T-helper 1 cell (primary cell): ENCODE data around the gene ATOH7.
"Not testable (repeated sequence)": the region's sequence is repeated elsewhere in the genome, so short reads cannot be mapped to it uniquely, and the experiment has no call there.

ENCODE experiments used
- DNase-seq, 5 donors: peaks; one replicate each; pipeline ENCODE4 v3.0.0-alpha.2; 2012 to 2020
- total RNA-seq, 4 donors: gene quantifications; one replicate each; lab custom pipeline; 2026; lab: John Stamatoyannopoulos, UW

Gene ATOH7
- 0 reads per million in 4 donors for total RNA-seq

DNA sequence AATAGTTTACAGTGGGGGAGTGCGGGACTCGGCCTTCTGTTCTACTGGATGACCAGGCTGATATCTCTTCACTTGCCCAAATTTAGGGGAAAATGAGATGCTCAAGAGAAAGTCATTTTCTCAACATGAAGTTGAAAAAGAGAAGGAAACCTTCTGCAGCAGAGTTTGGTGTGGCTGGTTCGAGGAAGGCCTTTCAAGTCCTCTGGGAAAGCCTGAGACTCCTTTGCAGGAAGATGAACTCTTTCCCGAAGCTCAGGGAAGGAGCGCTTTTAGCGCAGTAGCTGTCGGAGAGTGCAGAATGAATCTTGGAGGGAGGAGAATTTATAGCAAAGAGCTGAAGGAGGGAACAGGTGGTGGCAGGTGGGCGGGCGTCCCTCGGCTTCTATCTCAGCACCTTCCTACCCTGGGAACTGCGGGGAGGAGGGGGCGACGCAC, at the start of gene ATOH7:
TSS of gene ATOH7 (minus strand) at position 297 of the 435 bp plus-strand sequence. CDS start 436 bp downstream, outside the sequence.
- DNase-seq: no peak

GRCh38 chr10:68280758-68281157, 48.8 kb upstream of the ATOH7 start:
- no peak for DNase-seq

GRCh38 chr10:68278906-68279753, 47.2 kb upstream of the ATOH7 start:
- not testable (repeated sequence) for DNase-seq

DNA sequence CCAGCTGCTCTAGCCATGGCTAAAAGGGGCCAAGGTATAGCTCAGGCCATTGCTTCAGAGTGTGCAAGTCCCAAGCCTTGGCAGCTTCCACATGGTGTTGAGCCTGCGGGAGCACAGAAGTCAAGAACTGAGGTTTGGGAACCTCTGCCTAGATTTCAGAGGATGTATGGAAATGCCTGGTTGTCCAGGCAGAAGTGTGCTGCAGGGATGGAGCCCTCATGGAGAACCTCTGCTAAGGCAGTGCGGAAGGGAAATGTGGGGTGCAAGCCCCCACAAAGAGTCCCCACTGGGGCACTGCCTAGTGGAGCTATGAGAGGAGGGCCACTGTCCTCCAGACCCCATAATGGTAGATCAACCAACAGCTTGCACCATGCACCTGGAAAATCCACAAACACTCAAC, 45.9 kb upstream of the ATOH7 start:
- DNase-seq: not testable (repeated sequence)

DNA sequence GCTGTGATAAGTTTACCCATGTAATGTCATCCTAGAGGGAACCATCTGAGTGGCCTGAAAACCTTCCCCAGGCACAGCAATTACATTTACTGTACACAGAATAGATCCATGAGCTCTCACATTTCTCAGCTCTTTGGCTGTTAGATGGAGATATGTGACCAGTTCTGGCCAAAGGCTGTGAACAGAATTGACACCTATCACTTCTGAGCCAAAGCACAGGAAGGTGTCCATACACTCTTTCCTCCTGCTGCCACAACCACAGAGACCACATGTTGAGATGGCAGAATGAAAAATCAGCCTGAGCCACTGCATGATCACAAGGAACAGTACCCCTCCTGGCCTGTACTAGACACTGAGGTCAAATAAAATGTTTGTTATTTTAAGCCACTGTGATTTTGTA, 44.3 kb upstream of the ATOH7 start:
- DNase-seq: no peak

- DNase-seq: no peak
Measured at GRCh38 chr10:68275600-68276126, 43.8 kb upstream of the ATOH7 start.

GRCh38 chr10:68272833-68273232, 40.9 kb upstream of the ATOH7 start:
- no peak for DNase-seq

DNA sequence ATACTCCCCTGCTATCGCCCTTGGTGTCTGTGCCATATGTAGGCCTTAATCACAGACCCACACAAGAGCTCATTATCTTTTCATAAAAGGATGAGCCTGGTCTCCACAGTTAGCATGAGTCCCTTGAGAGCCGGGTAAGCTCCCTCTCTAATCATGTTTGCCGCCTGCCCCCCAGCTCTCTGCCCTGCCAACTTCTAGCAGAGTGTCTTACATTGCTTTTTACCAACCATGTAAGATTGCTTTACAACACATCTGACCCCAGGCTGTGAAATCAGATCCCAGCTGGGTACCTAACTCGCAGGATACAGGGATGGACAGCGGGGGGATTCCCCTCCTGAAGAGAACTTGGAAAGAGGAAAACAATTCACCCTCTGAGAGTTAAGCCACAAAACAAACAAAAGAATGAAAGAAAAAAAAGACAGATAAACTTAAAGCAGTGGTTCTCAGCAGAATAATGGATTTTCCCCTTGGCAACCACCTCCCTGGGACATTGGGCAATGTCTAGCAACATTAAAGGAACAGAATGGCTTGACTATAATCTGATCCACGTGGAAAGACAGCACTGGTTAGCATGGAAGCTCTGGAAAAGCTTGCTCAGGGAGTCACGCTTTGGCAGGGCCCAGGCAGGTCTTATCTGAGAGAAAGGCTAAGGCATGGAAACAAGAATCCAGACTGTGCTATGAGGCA, 39.4 kb upstream of the ATOH7 start:
- DNase-seq: no peak

GRCh38 chr10:68269562-68270290, 37.8 kb upstream of the ATOH7 start:
- no peak for DNase-seq

DNA sequence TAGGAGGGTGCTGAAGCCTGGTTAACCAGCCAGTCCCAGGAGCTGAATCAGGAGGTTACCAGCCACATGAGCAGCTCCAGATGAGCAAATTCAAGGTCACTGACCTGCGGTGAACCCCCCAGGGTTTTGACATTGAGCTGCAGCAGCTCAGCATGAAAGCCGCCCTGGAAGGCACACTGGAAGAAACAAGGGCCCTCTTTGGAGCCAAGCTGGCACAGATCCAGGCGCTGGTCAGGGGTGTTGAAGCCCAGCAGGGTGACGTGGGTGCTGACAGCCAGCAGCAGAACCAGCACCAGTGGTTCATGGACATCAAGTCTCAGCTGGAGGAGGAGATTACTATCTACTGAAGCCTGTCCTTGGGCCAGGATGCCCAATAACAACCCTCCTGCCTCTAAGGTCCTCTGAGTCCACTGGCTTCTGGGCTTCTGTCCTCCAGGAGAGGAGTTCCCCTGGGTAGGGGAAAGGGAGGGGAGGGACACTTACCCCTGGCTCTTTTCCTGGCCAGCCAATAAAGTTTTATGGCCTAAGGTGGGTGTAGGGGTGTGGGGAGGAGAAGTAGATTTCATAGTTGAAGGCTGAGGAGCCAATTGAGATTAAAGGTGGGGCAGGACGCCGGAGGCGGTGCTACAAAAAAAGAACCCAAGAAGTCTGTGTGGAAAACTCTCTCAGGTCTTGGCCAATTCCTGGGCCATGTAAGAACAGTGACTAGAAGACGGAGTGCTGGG, 29.4 kb upstream of the ATOH7 start:
- no peak for DNase-seq

GRCh38 chr10:68253346-68253745, 21.4 kb upstream of the ATOH7 start:
- no peak for DNase-seq

DNA sequence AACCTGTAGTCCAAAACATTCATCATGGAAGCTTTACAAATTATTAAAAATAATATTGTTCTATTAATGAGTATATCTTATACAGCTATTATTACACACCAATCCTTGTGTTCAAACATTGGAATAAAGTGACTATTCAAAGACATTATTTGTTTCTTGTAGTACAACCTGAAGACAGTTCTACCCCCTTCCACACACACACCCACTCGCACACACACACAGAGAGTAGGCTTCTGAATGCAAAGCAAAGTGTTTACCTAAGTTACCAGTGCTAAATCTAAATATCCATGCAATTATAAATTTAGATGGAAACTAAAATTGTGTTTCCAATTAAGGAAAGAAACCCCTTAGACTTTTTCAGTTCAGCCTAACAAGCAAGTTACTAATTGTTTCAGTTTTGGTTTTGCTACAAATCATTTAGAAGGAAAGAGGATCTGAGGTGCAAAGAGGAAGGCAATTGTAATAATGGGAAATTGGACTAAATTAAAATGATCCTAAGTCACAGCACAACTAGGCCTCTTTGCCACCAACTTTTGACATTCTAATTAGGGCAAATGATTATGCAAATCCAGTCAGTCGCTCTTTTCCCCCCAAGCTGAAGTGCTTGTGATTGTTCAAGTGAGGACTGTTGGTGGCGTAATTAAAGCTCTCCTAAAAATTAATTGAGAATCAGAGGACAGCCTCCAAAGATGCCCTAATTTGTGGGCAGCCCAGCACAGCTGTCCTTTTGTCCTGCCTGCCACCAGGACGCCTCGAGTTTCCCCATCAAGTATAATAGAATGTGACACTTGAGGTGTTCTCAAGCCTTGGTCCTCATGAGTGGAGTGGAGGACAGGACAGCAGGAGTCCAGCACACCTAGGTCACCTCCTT, 19.9 kb upstream of the ATOH7 start:
- no peak for DNase-seq

DNA sequence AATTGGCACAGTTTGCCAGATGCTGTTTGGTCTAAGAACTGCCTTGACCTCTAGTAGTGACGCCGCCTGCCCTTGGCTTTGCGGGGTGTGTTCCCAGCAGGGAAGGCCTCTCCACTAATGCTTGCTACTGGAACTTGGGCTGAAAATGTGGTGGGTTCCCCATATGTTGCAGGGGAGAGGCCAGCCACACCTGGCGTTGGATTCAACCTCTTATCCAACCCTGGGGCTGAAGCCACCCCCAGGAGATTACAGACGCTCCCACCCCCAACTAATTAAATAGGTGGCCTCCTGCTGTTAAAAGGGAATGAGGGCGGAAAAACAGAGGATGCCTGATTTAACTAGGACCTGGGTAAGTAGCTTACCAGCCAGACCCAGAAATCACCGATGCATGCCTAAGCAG, 19.2 kb upstream of the ATOH7 start:
- no peak for DNase-seq

DNA sequence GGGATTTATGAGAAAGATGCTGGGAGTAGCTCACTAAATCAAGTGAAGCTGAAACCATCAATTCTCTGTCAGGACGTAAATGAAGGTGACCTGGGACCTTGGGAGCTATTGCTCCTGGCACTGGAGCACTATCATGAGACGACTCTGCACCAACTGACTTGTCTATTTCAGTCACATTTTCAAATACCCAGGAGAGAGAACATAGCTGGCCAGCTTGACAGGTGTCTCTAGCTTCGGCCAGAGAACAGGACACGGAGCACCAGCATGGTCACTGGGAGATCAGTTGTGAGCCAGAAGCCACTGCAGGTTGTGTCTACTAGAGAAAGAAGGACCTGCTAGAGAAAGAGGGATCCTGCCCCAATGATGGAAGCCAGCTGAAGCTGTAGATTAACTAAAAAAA, 17.4 kb upstream of the ATOH7 start:
- DNase-seq: no peak

GRCh38 chr10:68247931-68248330, 16.0 kb upstream of the ATOH7 start:
- no peak for DNase-seq

DNA sequence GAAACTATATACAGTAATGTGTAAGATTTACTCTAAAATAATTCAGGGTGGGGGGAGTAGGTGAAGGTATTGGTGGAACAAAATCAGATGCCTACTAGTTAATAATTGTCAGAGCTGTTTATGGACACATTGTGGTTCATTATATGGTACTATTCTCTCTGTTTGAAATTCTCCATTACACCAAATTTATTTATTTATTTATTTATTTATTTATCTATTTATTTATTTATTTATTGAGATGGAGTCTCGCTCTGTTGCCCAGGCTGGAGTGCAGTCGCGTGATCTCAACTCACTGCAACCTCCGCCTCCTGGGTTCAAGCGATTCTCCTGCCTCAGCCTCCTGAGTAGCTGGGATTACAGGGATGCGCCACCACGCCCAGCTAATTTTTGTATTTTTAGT, 14.5 kb upstream of the ATOH7 start:
- not testable (repeated sequence) for DNase-seq

DNA sequence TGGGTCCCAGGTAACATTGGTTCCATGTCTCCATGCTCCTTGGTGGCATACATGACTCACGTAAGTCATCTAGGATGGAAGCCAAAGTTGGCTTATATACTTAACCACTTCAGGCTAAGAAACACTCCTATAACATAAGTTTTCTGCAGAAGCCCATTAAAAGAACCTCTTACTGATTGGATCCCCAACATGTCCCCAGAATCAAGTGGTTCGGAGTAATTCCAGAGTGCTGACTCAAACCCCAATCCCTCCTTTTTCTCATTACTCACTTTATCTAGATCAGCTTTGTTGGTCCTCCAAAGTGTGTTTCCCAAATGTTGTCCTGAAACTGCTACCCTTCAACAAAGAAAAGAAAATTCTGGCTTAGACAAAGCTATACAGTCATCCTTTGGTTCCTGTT, 10.1 kb upstream of the ATOH7 start:
- DNase-seq: no peak

- no peak for DNase-seq
Measured at GRCh38 chr10:68239596-68240150, 7.8 kb upstream of the ATOH7 start.

DNA sequence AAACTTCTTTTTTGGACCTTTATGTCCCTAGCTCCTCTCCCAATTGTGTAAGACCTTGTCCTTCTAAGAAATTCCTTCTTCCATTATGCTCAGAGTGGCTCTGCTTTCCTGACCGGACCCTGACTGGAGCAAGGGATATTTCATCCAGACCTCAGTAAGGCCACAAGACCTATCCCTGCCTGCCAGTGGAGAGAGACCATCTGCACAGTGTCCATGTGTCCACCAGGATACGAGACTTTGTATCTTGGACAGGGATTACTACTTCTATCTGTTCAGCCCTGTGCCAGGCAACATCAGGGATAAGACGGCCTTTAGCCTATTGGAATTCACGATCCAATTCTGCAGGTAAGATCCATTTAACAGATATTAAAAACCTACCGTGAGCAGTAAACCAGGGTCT, 7.2 kb upstream of the ATOH7 start:
- no peak for DNase-seq

DNA sequence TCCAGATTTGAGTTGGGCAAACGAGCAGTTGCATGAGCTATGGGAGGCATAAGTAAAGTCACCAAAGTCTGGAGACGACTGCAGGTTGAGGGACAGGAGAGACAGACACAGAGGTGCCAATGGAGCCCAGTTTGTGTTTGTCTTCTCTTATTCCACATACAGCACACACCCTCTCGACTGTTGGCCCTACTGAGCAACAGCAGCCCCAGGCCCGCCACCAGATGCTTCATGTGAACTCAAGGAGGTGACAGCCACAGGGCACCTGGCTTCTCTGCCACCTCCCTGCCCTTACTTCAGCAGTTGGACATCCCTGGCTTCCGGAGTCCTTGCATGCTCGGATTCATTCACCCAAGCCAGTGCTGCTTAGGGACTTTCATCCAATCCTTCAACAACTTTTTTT, 6.5 kb upstream of the ATOH7 start:
- DNase-seq: no peak

DNA sequence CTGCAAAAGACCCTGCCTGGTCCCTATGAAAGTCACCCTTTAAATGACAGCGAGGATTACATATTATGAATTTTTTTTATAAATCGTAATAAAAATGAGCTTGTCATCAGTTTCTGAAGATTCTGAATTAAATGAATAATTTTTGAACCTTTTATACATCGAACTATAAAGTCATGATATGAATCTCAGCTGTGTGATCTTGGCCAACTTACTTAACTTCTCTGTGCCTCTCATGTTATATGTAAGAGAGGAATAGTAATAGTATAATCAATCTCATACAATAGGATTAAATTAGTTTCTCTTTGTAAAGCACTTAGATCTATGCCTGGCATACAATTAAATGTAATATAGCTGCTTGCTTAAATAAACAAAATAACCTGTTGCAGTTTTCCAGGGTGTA, 5.3 kb upstream of the ATOH7 start:
- no peak for DNase-seq
